DOHH2 (cell line): ENCODE results near the gene RMP24.

Source experiments
- H3F3A ChIP-seq: fragments of 200-600 bp; sonication (generic), shearing (Covaris generic); 2 replicates; pipeline ENCODE4 v1.6.0; 2016; ENCODE audit warnings: antibody characterized with exemption, mild to moderate bottlenecking; ENCODE audit not compliant: control insufficient read depth, insufficient read depth
- H3K27ac ChIP-seq: fragments of 200-600 bp; sonication (generic); 2 replicates; pipeline ENCODE4 v1.5.1; 2014; ENCODE audit warnings: low read depth, mild to moderate bottlenecking, low read length, moderate library complexity
- H3K27me3 ChIP-seq: fragments of 200-600 bp; sonication (generic); 2 replicates; pipeline ENCODE4 v1.6.1; 2014; ENCODE audit warnings: mild to moderate bottlenecking, low read length, mixed read lengths; ENCODE audit not compliant: control insufficient read depth
- H3K36me3 ChIP-seq: fragments of 200-600 bp; sonication (generic); 2 replicates; pipeline ENCODE4 v1.6.1; 2014; ENCODE audit warnings: mild to moderate bottlenecking, low read length, moderate library complexity, mixed read lengths; ENCODE audit not compliant: control insufficient read depth
- H3K4me1 ChIP-seq: fragments of 200-600 bp; sonication (generic); 2 replicates; pipeline ENCODE4 v1.6.1; 2014; ENCODE audit warnings: mild to moderate bottlenecking, low read length, mixed read lengths; ENCODE audit not compliant: control insufficient read depth
- H3K4me2 ChIP-seq: fragments of 200-600 bp; sonication (generic); 2 replicates; pipeline ENCODE4 v1.6.0; 2014; ENCODE audit warnings: mild to moderate bottlenecking, low read length, moderate library complexity
- H3K4me3 ChIP-seq: fragments of 200-600 bp; sonication (generic); 2 replicates; pipeline ENCODE4 v1.5.1; 2014; ENCODE audit warnings: mild to moderate bottlenecking, low read length, mixed read lengths
- H3K79me2 ChIP-seq: fragments of 200-600 bp; sonication (generic); 2 replicates; pipeline ENCODE4 v1.6.1; 2014; ENCODE audit warnings: mild to moderate bottlenecking, low read length, mixed read lengths; ENCODE audit not compliant: control insufficient read depth
- H3K9me2 ChIP-seq: fragments of 200-600 bp; sonication (generic); replicated peaks from 2 replicates; pipeline ENCODE4 v1.6.1; 2014; ENCODE audit warnings: mild to moderate bottlenecking, low read length, mixed read lengths; ENCODE audit not compliant: control insufficient read depth
- H3K9me3 ChIP-seq: fragments of 200-600 bp; sonication (generic); 2 replicates; pipeline ENCODE4 v1.6.1; 2014; ENCODE audit warnings: antibody characterized with exemption, low read length, mixed read lengths; ENCODE audit not compliant: control insufficient read depth, insufficient read depth
- H4K20me1 ChIP-seq: fragments of 200-600 bp; sonication (generic); 2 replicates; pipeline ENCODE4 v1.6.0; 2014; ENCODE audit warnings: low read depth, mild to moderate bottlenecking, antibody characterized with exemption, low read length, moderate library complexity; ENCODE audit not compliant: control insufficient read depth, insufficient read depth
- CTCF ChIP-seq: fragments of 200-600 bp; sonication (generic); IDR thresholded peaks from one replicate; pipeline ENCODE4 v1.5.1; 2014; ENCODE audit warnings: antibody characterized with exemption, mild to moderate bottlenecking, low read depth, low read length; ENCODE audit not compliant: poor library complexity, severe bottlenecking
- EZH2phosphoT487 ChIP-seq: fragments of 200-600 bp; sonication (generic); IDR thresholded peaks from 2 replicates; pipeline ENCODE4 v1.6.1; 2017; ENCODE audit warnings: borderline replicate concordance, mild to moderate bottlenecking, antibody characterized with exemption, low read length, moderate library complexity, mixed read lengths

Gene RMP24

DNA sequence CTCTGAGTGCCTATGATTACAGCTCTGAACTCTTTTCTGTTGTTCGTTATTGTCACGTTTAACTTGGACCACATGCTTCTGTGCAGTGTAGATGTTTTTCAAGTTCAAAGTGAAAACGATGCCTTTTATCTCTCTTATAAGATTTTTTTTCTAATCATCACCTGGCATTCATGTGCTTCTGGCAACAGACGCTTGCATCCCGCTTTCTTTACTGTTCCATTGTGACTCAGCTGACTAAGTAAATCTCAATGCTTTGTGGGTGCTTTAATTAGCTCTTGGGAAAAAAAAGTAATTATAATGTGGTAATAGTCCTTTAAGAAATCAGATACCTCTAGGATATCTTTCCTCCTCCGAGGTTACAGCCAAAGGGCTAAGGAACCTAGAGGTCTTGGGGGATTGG is 31.2 kb upstream of the RMP24 start:
- Histone ChIP-seq H3F3A (no peaks in the 10 kb centered on the region), H3K4me1 (no peaks in the 10 kb centered on the region), H3K36me3 (no peaks in the 10 kb centered on the region), H4K20me1 (no peaks in the 10 kb centered on the region), H3K79me2 (no peaks in the 10 kb centered on the region), H3K27me3 (no peaks in the 10 kb centered on the region), H3K4me3 (no peak overlapping the region), H3K9me2 (no peaks in the 10 kb centered on the region), H3K27ac (no peak overlapping the region), H3K4me2 (no peak overlapping the region), H3K9me3 (no peaks in the 10 kb centered on the region)
- TF ChIP-seq CTCF, result no peak
- TF ChIP-seq EZH2phosphoT487, result no peak

DNA sequence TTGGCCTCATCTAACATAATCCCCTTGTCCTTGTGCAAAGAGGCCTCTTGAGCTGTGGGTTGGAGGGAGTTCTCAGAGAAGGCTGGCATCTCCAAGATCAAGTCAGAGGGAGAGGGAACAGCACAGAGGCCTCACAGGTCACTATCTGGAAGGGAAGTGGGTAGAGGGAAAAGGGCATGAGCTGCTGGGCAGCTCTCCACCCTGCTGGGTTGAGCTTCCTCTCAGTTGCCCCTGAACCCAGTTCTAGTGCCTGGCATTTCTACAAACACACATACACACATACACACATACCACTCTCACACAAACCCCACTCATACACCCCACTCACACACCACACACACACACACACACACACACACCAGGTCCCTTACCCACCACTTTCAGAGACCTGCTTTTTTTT is 30.3 kb upstream of the RMP24 start:
- H3K4me1 ChIP-seq, result no peaks in the 10 kb centered on the region
- H3K4me2 ChIP-seq, result no peak overlapping the region
- H3K27ac ChIP-seq, result no peak overlapping the region
- no peaks in the 10 kb centered on the region for H3K36me3 ChIP-seq
- H3K4me3 ChIP-seq, result no peak overlapping the region
- no peaks in the 10 kb centered on the region for H3K27me3 ChIP-seq
- H3K79me2 ChIP-seq, result no peaks in the 10 kb centered on the region
- no peaks in the 10 kb centered on the region for H3F3A ChIP-seq
- H4K20me1 ChIP-seq, result no peaks in the 10 kb centered on the region
- H3K9me2 ChIP-seq, result no peaks in the 10 kb centered on the region
- H3K9me3 ChIP-seq, result no peaks in the 10 kb centered on the region
- TF ChIP-seq EZH2phosphoT487, result no peak
- no peak for TF ChIP-seq CTCF

DNA sequence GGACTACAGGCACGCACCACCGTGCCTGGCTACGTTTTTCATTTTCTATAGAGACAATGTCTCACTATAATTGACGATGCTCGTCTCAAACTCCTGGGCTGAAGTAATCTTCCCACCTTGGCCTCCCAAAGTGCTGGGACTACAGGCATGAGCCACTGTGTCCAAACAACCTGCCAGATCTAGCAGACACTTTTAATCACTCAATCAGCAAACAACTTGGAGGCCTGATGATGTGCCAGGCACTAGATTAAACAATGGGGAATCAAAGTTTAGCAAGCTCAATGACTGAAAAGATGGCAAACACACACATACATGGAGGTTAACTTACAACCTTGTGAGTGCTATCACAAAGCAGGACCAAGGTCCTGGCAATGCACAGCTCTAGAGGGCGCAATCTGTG is 29.8 kb upstream of the RMP24 start:
- Histone ChIP-seq H4K20me1 (no peaks in the 10 kb centered on the region), H3K9me3 (no peaks in the 10 kb centered on the region), H3K4me3 (no peak overlapping the region), H3K4me1 (no peaks in the 10 kb centered on the region), H3K36me3 (no peaks in the 10 kb centered on the region), H3K27me3 (no peaks in the 10 kb centered on the region), H3K9me2 (no peaks in the 10 kb centered on the region), H3K79me2 (no peaks in the 10 kb centered on the region), H3F3A (no peaks in the 10 kb centered on the region), H3K27ac (no peak overlapping the region), H3K4me2 (no peak overlapping the region)
- no peak for TF ChIP-seq CTCF
- TF ChIP-seq EZH2phosphoT487, result no peak

DNA sequence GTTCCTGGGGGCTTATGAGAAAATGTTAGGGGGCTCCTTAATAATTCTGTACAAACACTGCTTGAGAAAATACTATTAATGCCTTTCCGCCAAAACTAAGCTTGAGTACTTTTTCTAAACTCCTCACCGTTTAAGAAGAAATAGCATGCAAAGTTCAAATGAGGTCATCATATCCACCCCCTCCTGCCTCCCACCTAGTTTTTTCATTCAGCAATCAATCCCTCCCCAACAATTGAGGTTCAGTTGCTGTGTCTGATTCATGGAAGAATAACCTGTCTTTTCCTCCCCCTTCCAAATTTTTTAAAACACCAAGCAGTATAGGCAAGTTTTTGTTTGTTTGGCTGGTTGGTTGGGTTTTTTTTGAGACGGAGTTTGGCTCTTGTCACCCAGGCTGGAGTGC is 24.4 kb upstream of the RMP24 start:
- H3K4me2 ChIP-seq, result no peak overlapping the region
- no peaks in the 10 kb centered on the region for H3K79me2 ChIP-seq
- H3F3A ChIP-seq, result no peaks in the 10 kb centered on the region
- TF ChIP-seq CTCF (no peak), EZH2phosphoT487 (no peak)
- no peak overlapping the region for H3K27ac ChIP-seq
- H3K9me2 ChIP-seq, result no peaks in the 10 kb centered on the region
- H3K36me3 ChIP-seq, result no peaks in the 10 kb centered on the region
- no peaks in the 10 kb centered on the region for H3K27me3 ChIP-seq
- H4K20me1 ChIP-seq, result no peaks in the 10 kb centered on the region
- H3K9me3 ChIP-seq, result no peaks in the 10 kb centered on the region; the same call in 1 of the 2 replicates
- H3K4me3 ChIP-seq, result no peak overlapping the region
- H3K4me1 ChIP-seq, result no peaks in the 10 kb centered on the region
